NOMO-1 treated with DMSO at 0.1 percent for 48 hours (cell line): ENCODE results near the gene FIBP.

Source experiments
- DNase-seq: peaks from one replicate; lab custom pipeline; 2025; ENCODE audit not compliant: unreplicated experiment; lab: John Stamatoyannopoulos, UW

The FIBP gene

DNA sequence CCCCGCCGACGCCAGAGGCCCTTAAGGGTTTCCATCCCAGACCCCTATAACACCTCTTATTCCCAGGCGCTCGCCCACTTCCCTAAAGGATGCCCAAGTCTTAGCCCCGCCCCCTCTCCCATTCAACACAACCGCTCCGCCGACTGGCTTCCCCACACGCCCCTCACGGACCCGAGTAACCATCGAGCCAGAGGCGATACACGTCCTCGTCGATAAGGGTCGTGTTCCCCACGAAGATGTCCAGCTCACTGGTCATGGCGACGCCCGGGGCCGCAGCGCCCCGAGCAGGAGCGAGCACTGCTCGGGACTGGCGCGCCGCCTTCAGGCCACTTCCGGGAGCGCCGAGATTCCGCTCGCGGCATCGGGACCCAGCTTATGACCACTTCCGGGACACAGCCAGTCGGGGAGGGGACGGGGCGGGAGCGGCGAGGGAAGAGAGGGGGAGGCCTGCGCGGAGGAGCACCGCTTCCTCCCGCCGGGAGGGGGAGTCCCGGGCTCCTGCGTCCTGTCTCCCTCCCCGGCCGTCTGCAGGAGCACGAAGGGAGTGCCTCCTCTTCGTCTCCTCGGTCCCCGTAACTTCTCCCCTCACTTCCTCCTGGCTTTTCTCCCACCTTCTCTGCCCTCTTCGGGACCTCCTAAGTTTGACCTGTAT, at the start of gene FIBP:
FIBP (minus strand) TSS at position 309 of the 652 bp plus-strand sequence; CDS start at position 256, 53 bp downstream.
- DNase-seq, result peak; percentile 97

DNA sequence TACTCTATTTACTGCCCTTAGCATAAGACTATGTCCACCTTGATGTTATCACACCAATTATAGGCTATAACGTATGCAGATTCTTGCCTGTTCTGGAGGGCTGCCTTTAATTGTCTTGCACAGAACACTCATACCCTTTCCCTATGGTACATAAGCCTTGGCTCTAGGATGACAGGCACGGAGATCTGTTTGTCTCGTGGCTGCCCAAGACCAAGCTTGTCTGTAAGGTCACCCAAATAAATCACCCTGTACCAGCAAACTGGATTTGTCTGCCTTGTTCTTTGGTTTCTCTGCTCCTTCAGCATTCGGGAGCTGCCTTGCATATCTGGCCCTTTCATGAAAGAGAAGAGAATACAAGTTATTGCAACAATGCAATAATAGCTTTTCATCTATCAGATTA, 49.5 kb upstream of the FIBP start:
- DNase-seq, result no peak

DNA sequence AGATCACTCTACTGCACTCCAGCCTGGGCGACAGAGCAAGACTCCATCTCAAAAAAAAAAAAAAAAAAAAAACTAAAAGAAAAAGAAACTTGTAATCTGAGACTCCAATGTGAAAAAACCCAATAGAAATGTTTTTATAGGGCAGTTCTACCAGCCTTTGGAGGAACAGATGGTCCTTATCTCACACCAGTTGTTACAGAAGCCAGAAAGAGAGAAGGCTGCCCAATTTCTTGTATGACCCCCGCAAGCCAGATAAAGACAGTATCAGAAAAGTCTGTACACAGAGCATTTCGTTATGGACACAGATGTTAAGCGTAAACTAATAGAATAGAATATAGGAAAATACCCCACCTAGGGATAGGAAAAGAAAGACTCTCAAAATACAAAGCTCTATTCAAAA, 45.7 kb upstream of the FIBP start:
- no peak for DNase-seq

DNA sequence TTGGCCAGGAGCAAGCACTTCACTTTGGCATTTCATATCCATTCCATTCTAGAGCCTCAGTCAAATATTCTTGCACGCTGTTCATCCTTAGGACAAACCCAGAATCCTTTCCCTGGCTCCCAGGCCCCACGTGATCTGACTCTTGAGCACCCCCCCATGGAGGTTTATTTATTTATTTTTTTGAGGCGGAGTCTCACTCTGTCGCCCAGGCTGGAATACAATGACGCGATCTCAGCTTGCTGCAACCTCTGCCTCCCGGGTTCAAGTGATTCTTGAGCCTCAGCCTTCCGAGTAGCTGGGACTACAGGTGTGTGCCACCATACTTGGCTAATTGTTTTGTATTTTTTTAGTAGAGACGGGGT, 44.3 kb upstream of the FIBP start:
- no peak for DNase-seq

- no peak for DNase-seq
Measured at GRCh38 chr11:65931773-65932557, 43.7 kb upstream of the FIBP start.

GRCh38 chr11:65928667-65929066, 40.4 kb upstream of the FIBP start:
- no peak for DNase-seq

DNA sequence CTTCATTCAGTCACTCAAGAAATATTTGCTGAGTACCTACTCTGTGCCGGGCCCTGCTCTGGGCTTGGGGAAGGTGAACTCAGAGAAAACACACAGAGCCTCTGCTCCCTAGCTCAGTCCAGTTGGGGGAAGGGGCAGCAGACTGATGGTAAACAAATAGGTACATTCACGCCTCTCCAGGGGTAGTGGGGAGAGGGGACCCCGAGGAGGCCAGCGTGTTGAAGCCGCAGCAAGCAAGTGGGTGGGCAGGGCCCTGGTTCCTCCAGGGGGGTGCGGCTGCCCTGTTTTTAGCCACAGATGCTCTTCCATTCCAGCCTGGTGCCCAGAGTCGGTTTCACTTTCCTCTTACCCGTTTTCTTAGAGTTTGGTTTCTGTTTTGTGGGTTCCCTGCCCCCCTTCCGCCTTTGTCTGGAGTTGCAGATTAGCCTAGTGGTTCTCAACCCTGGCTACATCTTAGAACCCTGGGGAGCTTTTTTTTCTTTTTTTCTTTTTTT, 39.7 kb upstream of the FIBP start:
- peak; percentile 86 for DNase-seq

DNA sequence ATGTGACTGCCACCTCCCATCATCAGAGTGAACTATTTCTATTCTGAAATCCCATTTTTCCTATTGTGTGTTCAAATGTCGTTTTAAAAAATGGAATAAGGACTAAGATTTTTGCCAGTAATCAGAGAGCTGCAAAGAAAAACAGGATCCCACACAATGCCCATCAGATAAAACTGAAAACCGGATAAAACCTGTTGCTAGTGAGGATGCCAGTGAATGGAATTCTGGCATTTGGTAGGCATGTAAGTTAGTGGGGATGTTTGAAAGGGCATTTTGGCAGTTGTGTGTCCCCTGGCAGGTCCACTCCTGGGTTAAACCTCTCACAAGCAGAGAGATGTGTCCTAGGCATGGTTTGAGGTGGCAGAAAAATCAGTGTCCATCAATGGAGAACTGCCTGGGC, 37.1 kb upstream of the FIBP start:
- no peak for DNase-seq

DNA sequence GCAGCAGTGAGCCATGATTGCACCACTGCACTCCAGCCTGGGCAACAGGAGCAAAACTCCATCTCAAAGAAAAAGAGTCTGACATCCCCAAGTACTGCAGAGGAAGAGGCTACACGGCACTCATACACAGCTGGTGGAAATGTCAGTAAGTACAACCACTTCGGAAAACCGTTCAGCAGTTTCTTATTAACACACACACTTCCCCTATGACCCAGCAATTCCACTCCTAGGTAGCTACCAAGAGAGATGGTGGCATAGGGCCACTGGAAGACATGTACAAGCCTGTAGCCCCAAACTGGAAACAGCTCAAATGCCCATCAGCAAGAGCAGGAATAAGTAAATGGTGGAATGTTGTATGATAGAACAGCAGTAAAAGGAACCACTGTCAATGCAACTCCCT, 34.3 kb upstream of the FIBP start:
- no peak for DNase-seq

DNA sequence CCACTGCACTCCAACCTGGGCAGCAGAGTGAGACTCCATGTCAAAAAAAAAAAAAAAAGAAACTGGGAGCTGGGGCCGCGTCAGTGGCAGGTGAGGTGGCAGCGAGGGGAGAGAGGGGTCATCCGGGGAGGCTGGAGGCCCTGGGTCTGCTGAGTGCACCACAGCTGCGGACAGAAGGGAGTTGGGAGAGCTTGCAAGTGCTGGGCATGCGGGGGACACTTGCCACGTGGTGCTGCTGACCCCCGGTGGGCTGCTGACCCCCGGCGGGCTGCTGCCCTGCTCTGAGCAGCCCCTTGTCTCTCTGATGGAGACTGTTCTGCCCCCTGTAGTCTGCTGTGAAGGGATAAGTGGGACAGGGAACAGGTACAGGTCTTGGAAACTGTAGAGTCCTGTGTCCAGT, 33.6 kb upstream of the FIBP start:
- DNase-seq, result no peak

- no peak for DNase-seq
Measured at GRCh38 chr11:65921033-65921555, 32.8 kb upstream of the FIBP start.

- no peak for DNase-seq
Measured at GRCh38 chr11:65920372-65920802, 32.1 kb upstream of the FIBP start.

GRCh38 chr11:65919573-65920371, 31.5 kb upstream of the FIBP start:
- DNase-seq, result no peak

GRCh38 chr11:65919141-65919572, 30.9 kb upstream of the FIBP start, which contains the start of gene DRAP1:
Gene DRAP1, plus strand, starts transcription at chr11:65919426. Its CDS starts 76 bp downstream, at chr11:65919502.
- DNase-seq, result peak; percentile 99

DNA sequence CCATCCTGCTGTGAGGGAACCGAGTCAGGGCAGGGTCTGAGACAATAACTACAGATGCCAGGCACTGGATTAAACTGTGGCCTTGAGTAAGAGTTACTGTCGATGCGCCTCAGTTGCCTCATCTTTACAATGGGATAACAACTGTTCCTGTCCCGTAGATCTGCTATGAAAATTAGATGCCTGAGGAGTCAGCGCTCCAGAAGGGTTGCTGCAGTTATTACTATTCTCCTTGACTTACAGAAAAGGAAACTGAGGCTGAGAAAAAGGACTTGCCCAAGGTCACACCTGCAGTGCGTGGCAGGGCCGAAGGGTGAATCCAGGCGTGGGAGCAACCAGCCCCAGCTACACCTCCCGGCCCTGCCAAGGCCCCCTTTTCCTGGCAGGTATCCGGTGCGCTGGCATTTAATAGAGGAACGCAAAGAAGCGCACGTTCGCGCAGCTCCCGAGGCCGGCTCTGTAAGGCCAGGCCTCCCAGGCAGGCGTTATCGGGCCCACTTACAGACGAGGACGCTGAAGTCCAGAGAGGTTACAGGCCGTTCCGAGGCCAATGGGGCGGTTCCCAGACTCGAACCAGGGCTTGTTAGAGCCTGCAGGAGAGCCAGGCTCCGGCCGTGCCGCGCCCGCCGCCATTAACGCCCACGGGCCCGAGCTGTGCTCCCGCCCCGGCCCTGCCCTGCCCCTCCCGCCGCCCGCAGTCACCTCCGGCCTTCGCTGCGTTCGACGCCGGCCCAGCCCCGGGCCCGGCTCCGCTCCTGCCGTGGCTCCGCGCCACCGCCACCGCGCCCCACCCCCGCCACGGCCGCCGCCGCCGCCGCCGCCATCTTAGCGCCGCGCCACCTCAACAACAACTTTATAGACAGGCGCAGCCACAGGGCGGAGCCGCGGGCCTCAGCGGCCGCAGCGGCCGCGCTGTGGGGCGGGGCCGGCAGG, 30.2 kb upstream of the FIBP start, which contains the start of gene C11orf68:
C11orf68 (minus strand) TSS at position 852 of the 930 bp plus-strand sequence; CDS start at position 821, 31 bp downstream.
- DNase-seq, result peak; percentile 20

DNA sequence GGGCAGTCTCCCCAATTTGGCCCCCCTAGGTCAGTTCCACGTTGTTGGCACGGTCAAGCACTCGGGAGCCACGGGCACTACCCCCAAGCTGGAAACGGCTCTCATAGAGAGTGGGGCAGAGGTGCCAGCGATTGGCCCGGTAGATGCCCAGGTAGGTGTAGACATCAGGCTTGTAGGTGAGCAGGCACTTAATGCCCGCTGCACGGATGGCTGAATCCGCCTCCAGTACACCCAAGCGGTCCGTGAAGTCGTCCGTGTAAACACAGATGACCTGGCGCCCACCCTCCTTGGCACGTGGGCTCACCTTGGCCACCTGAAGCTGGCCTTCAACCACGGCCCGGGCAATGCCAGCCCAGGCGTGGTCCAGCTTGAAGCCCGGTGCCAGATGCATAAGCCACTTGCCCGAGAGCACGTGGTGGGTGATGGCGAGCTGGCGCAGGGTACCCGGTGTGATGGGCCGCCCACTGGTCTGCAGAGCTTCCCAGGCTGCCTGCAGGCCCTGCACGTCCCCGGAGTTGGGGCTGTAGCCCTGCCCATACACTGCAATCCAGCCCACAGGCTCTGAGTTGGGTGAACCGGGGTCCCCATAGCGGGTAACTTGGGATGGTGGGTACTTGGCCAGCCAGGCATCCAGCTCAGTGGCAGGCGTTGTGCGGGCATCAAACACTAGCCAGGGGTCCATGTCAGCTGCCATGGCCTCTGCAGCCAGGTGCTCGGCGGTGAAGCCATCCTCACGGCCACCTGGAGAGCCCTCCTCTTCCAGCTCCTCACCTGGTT, 29.4 kb upstream of the FIBP start:
- no peak for DNase-seq

GRCh38 chr11:65917077-65917433, 28.8 kb upstream of the FIBP start:
- no peak for DNase-seq

DNA sequence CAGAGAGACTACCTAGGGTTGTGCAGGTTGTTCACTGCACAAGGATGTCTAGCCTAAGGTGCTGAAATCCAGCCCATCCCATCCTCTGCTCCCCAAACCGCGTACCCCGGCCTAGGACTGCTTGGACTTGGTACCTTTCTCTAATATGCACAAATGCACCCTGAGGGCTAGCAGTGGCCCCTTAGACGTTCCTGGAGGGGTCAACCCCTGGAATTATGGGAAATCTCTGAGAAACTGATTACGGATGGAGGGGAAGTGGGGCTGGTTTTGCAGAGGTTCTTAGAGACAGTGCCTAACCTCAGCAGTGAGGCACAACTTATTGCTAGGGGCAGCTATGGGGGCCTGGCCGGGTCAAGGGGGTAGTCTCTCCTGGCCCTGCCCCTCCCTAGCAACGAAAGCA, 28.1 kb upstream of the FIBP start:
- DNase-seq, result no peak

GRCh38 chr11:65915821-65916251, 27.6 kb upstream of the FIBP start:
- no peak for DNase-seq
